Choroid plexus epithelial cell (primary cell): ENCODE measurements around the gene DDX10.

Source experiments
- DNase-seq: peaks from one replicate; pipeline ENCODE4 v3.0.0-alpha.2; 2010; ENCODE audit warnings: low read depth
- H3K4me3 ChIP-seq: 2 replicates; pipeline ENCODE4 v1.5.1; 2011; ENCODE audit warnings: low read depth, mild to moderate bottlenecking, control low read depth, low read length, moderate library complexity
- CTCF ChIP-seq: conservative IDR thresholded peaks from 2 replicates; pipeline ENCODE4 v1.5.1; 2011; ENCODE audit warnings: low read depth, mild to moderate bottlenecking, control low read depth, inconsistent platforms, low read length, moderate library complexity

The DDX10 gene

GRCh38 chr11:108835624-108836023, 170.8 kb downstream of the DDX10 start:
- DNase-seq, result no peak
- no peak for TF ChIP-seq CTCF

GRCh38 chr11:108836541-108836940, 171.7 kb downstream of the DDX10 start:
- TF ChIP-seq CTCF, result no peak
- DNase-seq, result no peak
- H3K4me3 ChIP-seq, result no peak overlapping the region

More at GRCh38 chr11:108835624-108836023, 170.8 kb downstream of the DDX10 start:
- H3K4me3 ChIP-seq, result no peak overlapping the region

- DNase-seq, result no peak
- no peak overlapping the region for H3K4me3 ChIP-seq
- no peak for TF ChIP-seq CTCF
These were observed 173.4 kb downstream of the DDX10 start for GRCh38 chr11:108838102-108838791.

- DNase-seq, result no peak
- H3K4me3 ChIP-seq, result no peak overlapping the region
- no peak for TF ChIP-seq CTCF
These were observed 173.9 kb downstream of the DDX10 start for GRCh38 chr11:108838792-108839105.

GRCh38 chr11:108846009-108846408, 181.1 kb downstream of the DDX10 start:
- no peak overlapping the region for H3K4me3 ChIP-seq
- TF ChIP-seq CTCF, result no peak
- no peak for DNase-seq

GRCh38 chr11:108847298-108847990, 182.6 kb downstream of the DDX10 start:
- H3K4me3 ChIP-seq, result no peak overlapping the region
- no peak for DNase-seq
- TF ChIP-seq CTCF, result no peak

GRCh38 chr11:108851781-108852180, 186.9 kb downstream of the DDX10 start:
- no peak overlapping the region for H3K4me3 ChIP-seq
- no peak for TF ChIP-seq CTCF
- DNase-seq, result no peak
